Neural cell (in vitro differentiated cells): ENCODE measurements around the gene TXNDC11. TPM values are rescaled to one million over a fixed set of nuclear protein-coding genes. Genes with fewer than 3 reads are reported as not detected.

Experiments used
- H2AFZ ChIP-seq: fragments of 200-600, 300-800 bp; sonication (generic), shearing (Covaris generic); 2 replicates; pipeline ENCODE4 v1.6.0; 2014; ENCODE audit warnings: low read depth, mild to moderate bottlenecking, antibody characterized with exemption, low read length, moderate library complexity
- H3F3A ChIP-seq: fragments of 200-600 bp; shearing (Covaris generic); 2 replicates; pipeline ENCODE4 v1.6.1; 2016; ENCODE audit warnings: mild to moderate bottlenecking, moderate library complexity, mixed read lengths, antibody characterized with exemption, low read length; ENCODE audit not compliant: insufficient read depth, poor library complexity, severe bottlenecking
- H3K27ac ChIP-seq: fragments of 200-600, 300-800 bp; sonication (generic), shearing (Covaris generic); 2 replicates; pipeline ENCODE4 v1.5.1; 2014; ENCODE audit warnings: mild to moderate bottlenecking, low read length, moderate library complexity
- H3K27me3 ChIP-seq: fragments of 300-800, 200-600 bp; sonication (generic), shearing (Covaris generic); 2 replicates; pipeline ENCODE4 v1.6.0; 2014; ENCODE audit warnings: mild to moderate bottlenecking, low read depth, low read length, moderate library complexity; ENCODE audit not compliant: insufficient read depth
- H3K36me3 ChIP-seq: fragments of 300-800, 200-600 bp; sonication (generic), shearing (Covaris generic); 2 replicates; pipeline ENCODE4 v1.5.1; 2014; ENCODE audit warnings: mild to moderate bottlenecking, antibody characterized with exemption, low read length, moderate library complexity; ENCODE audit not compliant: insufficient read depth
- H3K4me2 ChIP-seq: fragments of 300-800, 200-600 bp; sonication (generic), shearing (Covaris generic); 2 replicates; pipeline ENCODE4 v1.6.0; 2014; ENCODE audit warnings: mild to moderate bottlenecking, low read length
- H3K4me3 ChIP-seq: fragments of 300-800, 200-600 bp; sonication (generic), shearing (Covaris generic); 2 replicates; pipeline ENCODE4 v1.5.1; 2014; ENCODE audit warnings: mild to moderate bottlenecking, low read length, moderate library complexity
- H3K79me2 ChIP-seq: fragments of 200-600 bp; shearing (Covaris generic); replicated peaks from 2 replicates; pipeline ENCODE4 v1.6.0; 2014; ENCODE audit warnings: mild to moderate bottlenecking, low read length, moderate library complexity; ENCODE audit not compliant: insufficient read depth
- H3K9ac ChIP-seq: fragments of 300-800, 200-600 bp; sonication (generic), shearing (Covaris generic); 2 replicates; pipeline ENCODE4 v1.6.1; 2016; ENCODE audit warnings: mild to moderate bottlenecking, low read length, mixed read lengths
- H3K9me2 ChIP-seq: fragments of 200-600 bp; shearing (Covaris generic); 2 replicates; pipeline ENCODE4 v1.6.1; 2016; ENCODE audit warnings: mild to moderate bottlenecking, low read length, mixed read lengths; ENCODE audit not compliant: insufficient read depth
- H3K9me3 ChIP-seq: fragments of 200-600, 300-800 bp; sonication (generic), shearing (Covaris generic); 2 replicates; pipeline ENCODE4 v1.6.1; 2016; ENCODE audit warnings: mild to moderate bottlenecking, mixed run types, low read length, moderate library complexity, mixed read lengths
- H4K20me1 ChIP-seq: fragments of 200-600 bp; shearing (Covaris generic); 2 replicates; pipeline ENCODE4 v1.6.1; 2016; ENCODE audit warnings: mild to moderate bottlenecking, mixed run types; ENCODE audit not compliant: insufficient read depth
- CTCF ChIP-seq: fragments of 450-650 bp; IDR thresholded peaks from 2 replicates; pipeline ENCODE4 v1.5.1; 2014; ENCODE audit warnings: antibody characterized with exemption, mild to moderate bottlenecking, moderate library complexity; ENCODE audit not compliant: poor library complexity, severe bottlenecking
- EP300 ChIP-seq: fragments of 450-650 bp; conservative IDR thresholded peaks from 2 replicates; pipeline ENCODE4 v1.6.1; 2014; ENCODE audit warnings: antibody characterized with exemption, mild to moderate bottlenecking, moderate library complexity; ENCODE audit not compliant: poor library complexity, severe bottlenecking
- EZH2 ChIP-seq: fragments of 200-600, 300-800 bp; shearing (Covaris generic), sonication (generic); IDR thresholded peaks from 2 replicates; pipeline ENCODE4 v1.6.1; 2014; ENCODE audit warnings: antibody characterized with exemption, low read length, borderline replicate concordance, mild to moderate bottlenecking; ENCODE audit not compliant: insufficient read depth, poor library complexity, severe bottlenecking
- MXI1 ChIP-seq: fragments of 450-650 bp; conservative IDR thresholded peaks from 2 replicates; pipeline ENCODE4 v1.6.1; 2014; ENCODE audit warnings: antibody characterized with exemption, mild to moderate bottlenecking; ENCODE audit not compliant: poor library complexity, severe bottlenecking
- POLR2AphosphoS5 ChIP-seq: IDR thresholded peaks from 2 replicates; pipeline ENCODE4 v1.6.1; 2012
- RAD21 ChIP-seq: fragments of 450-650 bp; conservative IDR thresholded peaks from 2 replicates; pipeline ENCODE4 v1.6.1; 2014; ENCODE audit warnings: antibody characterized with exemption, mild to moderate bottlenecking, moderate library complexity
- REST ChIP-seq: IDR thresholded peaks from 2 replicates; pipeline ENCODE4 v1.6.1; 2012; ENCODE audit warnings: borderline replicate concordance
- SMC3 ChIP-seq: fragments of 450-650 bp; conservative IDR thresholded peaks from 2 replicates; pipeline ENCODE4 v1.6.1; 2014; ENCODE audit warnings: antibody characterized with exemption, mild to moderate bottlenecking, moderate library complexity; ENCODE audit not compliant: poor library complexity
- TAF1 ChIP-seq: IDR thresholded peaks from 2 replicates; pipeline ENCODE4 v1.6.1; 2012; ENCODE audit warnings: low read depth
- polyA plus RNA-seq: library from polyadenylated mRNA; depleted of rRNA; stranded (reverse); fragments of >200 nt; gene quantifications from 2 replicates; pipeline ENCODE4 v1.2.3, GENCODE V29; 2014

The TXNDC11 gene
- polyA plus RNA-seq, 1 donor from 2014 or later: 10.9 TPM

- H3K36me3 ChIP-seq: no peaks in the 10 kb centered on the region
- H3K4me2 ChIP-seq: no peak overlapping the region
- no peaks in the 10 kb centered on the region for H3F3A ChIP-seq
- H3K9me2 ChIP-seq: no peaks in the 10 kb centered on the region
- H3K79me2 ChIP-seq: no peaks in the 10 kb centered on the region
- no peak overlapping the region for H3K4me3 ChIP-seq
- TF ChIP-seq CTCF: no peak
- no peak for TF ChIP-seq MXI1
- TF ChIP-seq SMC3: no peak
- no peaks in the 10 kb centered on the region for H3K9me3 ChIP-seq
- no peak overlapping the region for H3K27ac ChIP-seq
- no peak overlapping the region for H2AFZ ChIP-seq
- H3K9ac ChIP-seq: no peak overlapping the region
- H4K20me1 ChIP-seq: no peaks in the 10 kb centered on the region
- no peaks in the 10 kb centered on the region for H3K27me3 ChIP-seq
Measured at GRCh38 chr16:11721781-11722467, 20.7 kb downstream of the TXNDC11 start.

GRCh38 chr16:11719762-11720161 is 22.9 kb downstream of the TXNDC11 start:
- H3K4me3 ChIP-seq: no peak overlapping the region

More at GRCh38 chr16:11719762-11720161, 22.9 kb downstream of the TXNDC11 start:
- Histone ChIP-seq H3K4me2 (no peak overlapping the region), H3K9me2 (no peaks in the 10 kb centered on the region), H3K9me3 (no peaks in the 10 kb centered on the region), H3K27ac (no peak overlapping the region), H3F3A (no peaks in the 10 kb centered on the region), H3K36me3 (no peaks in the 10 kb centered on the region), H4K20me1 (no peaks in the 10 kb centered on the region), H3K79me2 (no peaks in the 10 kb centered on the region), H2AFZ (no peak overlapping the region), H3K9ac (no peak overlapping the region), H3K27me3 (no peaks in the 10 kb centered on the region)
- TF ChIP-seq RAD21: no peak
- TF ChIP-seq POLR2AphosphoS5: no peak
- no peak for TF ChIP-seq EZH2
- no peak for TF ChIP-seq REST
- no peak for TF ChIP-seq SMC3
- no peak for TF ChIP-seq EP300
- TF ChIP-seq TAF1: no peak
- no peak for TF ChIP-seq MXI1
- TF ChIP-seq CTCF: no peak
